BE2C (cell line): Measurements from ENCODE around the gene TMEM215.

ENCODE experiments used
- DNase-seq: peaks from one replicate; pipeline ENCODE4 v3.0.0-alpha.2; 2020
- H3K27me3 ChIP-seq: fragments of 250-450 bp; sonication (Bioruptor Pico); 2 replicates; pipeline ENCODE4 v1.5.1; 2020; ENCODE audit warnings: mild to moderate bottlenecking
- H3K36me3 ChIP-seq: fragments of 250-450 bp; sonication (Bioruptor Pico); 2 replicates; pipeline ENCODE4 v1.5.1; 2020; ENCODE audit warnings: mild to moderate bottlenecking
- H3K4me1 ChIP-seq: fragments of 250-450 bp; sonication (Bioruptor Pico); 2 replicates; pipeline ENCODE4 v1.5.1; 2020
- H3K4me3 ChIP-seq: 2 replicates; pipeline ENCODE4 v1.5.1; 2011; ENCODE audit warnings: low read depth, low read length
- H3K9me3 ChIP-seq: fragments of 250-450 bp; sonication (Bioruptor Pico); 2 replicates; pipeline ENCODE4 v1.5.1; 2020
- CTCF ChIP-seq: IDR thresholded peaks from 2 replicates; pipeline ENCODE4 v1.5.1; 2012; ENCODE audit warnings: mild to moderate bottlenecking, low read depth, low read length

TMEM215 gene

GRCh38 chr9:32748013-32748412 lies 35.3 kb upstream of the TMEM215 start:
- H3K9me3 ChIP-seq: no peaks in the 10 kb centered on the region
- no peak overlapping the region for H3K4me3 ChIP-seq
- no peak for DNase-seq
- no peak for TF ChIP-seq CTCF
- H3K4me1 ChIP-seq: no peaks in the 10 kb centered on the region
- no peaks in the 10 kb centered on the region for H3K36me3 ChIP-seq
- peaks cover 18% of the 10 kb centered on the region for H3K27me3 ChIP-seq

- H3K27me3 ChIP-seq: peaks cover 1% of the 10 kb centered on the region; the same call in 1 of the 2 replicates
- H3K9me3 ChIP-seq: no peaks in the 10 kb centered on the region
- H3K4me3 ChIP-seq: no peak overlapping the region
- H3K36me3 ChIP-seq: no peaks in the 10 kb centered on the region
- no peak for TF ChIP-seq CTCF
- no peaks in the 10 kb centered on the region for H3K4me1 ChIP-seq
- no peak for DNase-seq
These were observed 27.6 kb upstream of the TMEM215 start for GRCh38 chr9:32755730-32756129.

- Histone ChIP-seq H3K9me3 (no peaks in the 10 kb centered on the region), H3K27me3 (peaks cover 5% of the 10 kb centered on the region; the same call in 1 of the 2 replicates), H3K4me3 (no peak overlapping the region), H3K36me3 (no peaks in the 10 kb centered on the region), H3K4me1 (no peaks in the 10 kb centered on the region)
- no peak for DNase-seq
- TF ChIP-seq CTCF: no peak
These were observed 19.2 kb upstream of the TMEM215 start for GRCh38 chr9:32764139-32764538.

GRCh38 chr9:32775283-32775682 lies 8.1 kb upstream of the TMEM215 start:
- H3K4me1 ChIP-seq: no peaks in the 10 kb centered on the region
- TF ChIP-seq CTCF: no peak
- H3K27me3 ChIP-seq: peaks cover 6% of the 10 kb centered on the region
- no peaks in the 10 kb centered on the region for H3K9me3 ChIP-seq
- H3K36me3 ChIP-seq: no peaks in the 10 kb centered on the region
- H3K4me3 ChIP-seq: no peak overlapping the region
- no peak for DNase-seq

- H3K27me3 ChIP-seq: peaks cover 15% of the 10 kb centered on the region
- H3K36me3 ChIP-seq: no peaks in the 10 kb centered on the region
- H3K9me3 ChIP-seq: no peaks in the 10 kb centered on the region
- TF ChIP-seq CTCF: no peak
- no peak overlapping the region for H3K4me3 ChIP-seq
- H3K4me1 ChIP-seq: no peaks in the 10 kb centered on the region
- DNase-seq: no peak
These were observed 7.1 kb upstream of the TMEM215 start for GRCh38 chr9:32776201-32776600.

GRCh38 chr9:32782476-32783167 lies 718 bp upstream of the TMEM215 start:
- no peaks in the 10 kb centered on the region for H3K9me3 ChIP-seq
- no peak overlapping the region for H3K4me3 ChIP-seq
- no peaks in the 10 kb centered on the region for H3K36me3 ChIP-seq
- H3K27me3 ChIP-seq: peaks cover 56% of the 10 kb centered on the region
- no peaks in the 10 kb centered on the region for H3K4me1 ChIP-seq
- TF ChIP-seq CTCF: no peak
- DNase-seq: no peak
